HCT116 (cell line): ENCODE measurements around the gene CARNS1.

Experiments used
- ATF3 ChIP-seq: IDR thresholded peaks from 2 replicates; pipeline ENCODE4 v1.6.1; 2012
- CEBPB ChIP-seq: IDR thresholded peaks from 2 replicates; pipeline ENCODE4 v1.6.1; 2012; ENCODE audit warnings: low read depth
- CTCF ChIP-seq, 3 experiments: fragments of 200-600 bp in 1 of 3; sonication (generic) in 1 of 3; IDR thresholded peaks in 2 of 3; conservative IDR thresholded peaks in 1 of 3; 2 replicates each; pipeline ENCODE4 v1.5.1; 2012 to 2017; ENCODE audit warnings: low read depth in 2 of 3, low read length in 2 of 3, antibody characterized with exemption in 1 of 3, borderline replicate concordance in 1 of 3, control low read depth in 1 of 3, mild to moderate bottlenecking in 1 of 3, mixed read lengths in 1 of 3, mixed run types in 1 of 3, moderate library complexity in 1 of 3; ENCODE audit not compliant: insufficient read depth in 1 of 3
- EZH2 ChIP-seq: fragments of 200-600 bp; sonication (generic); IDR thresholded peaks from 2 replicates; pipeline ENCODE4 v1.6.1; 2017; ENCODE audit warnings: antibody characterized with exemption, mixed run types
- EZH2phosphoT487 ChIP-seq: fragments of 200-600 bp; IDR thresholded peaks from 2 replicates; pipeline ENCODE4 v1.6.1; 2018; ENCODE audit warnings: antibody characterized with exemption, borderline replicate concordance
- MAX ChIP-seq: IDR thresholded peaks from 2 replicates; pipeline ENCODE4 v1.6.1; 2012
- REST ChIP-seq: IDR thresholded peaks from 2 replicates; pipeline ENCODE4 v1.6.1; 2012; ENCODE audit warnings: low read depth
- ZFX ChIP-seq: fragments of 450-650 bp; IDR thresholded peaks from 2 replicates; pipeline ENCODE4 v1.6.1; 2017
- ZNF274 ChIP-seq: fragments of 200-500 bp; sonication (Bioruptor generic); IDR thresholded peaks from 2 replicates; pipeline ENCODE4 v1.6.1; 2014; ENCODE audit warnings: mild to moderate bottlenecking, low read depth, low read length, inconsistent platforms

- TF ChIP-seq ATF3 (no peak), CTCF (IDR thresholded peaks at IDR 0.05 in 2 of 3, conservative IDR thresholded peaks at IDR 0.05 in 1 of 3; ENCODE audit: borderline replicate concordance in 1 of 3, insufficient read depth in 1 of 3, low read depth in 2 of 3, low read length in 2 of 3) (no peak), EZH2 (no peak), ZFX (no peak), ZNF274 (no peak), EZH2phosphoT487 (no peak), CEBPB (no peak), MAX (no peak), REST (no peak)
Measured at GRCh38 chr11:67435727-67436458, 20.4 kb downstream of the CARNS1 start.
